ENCODE data around the gene ATP2C2.

The ATP2C2 gene

DNA sequence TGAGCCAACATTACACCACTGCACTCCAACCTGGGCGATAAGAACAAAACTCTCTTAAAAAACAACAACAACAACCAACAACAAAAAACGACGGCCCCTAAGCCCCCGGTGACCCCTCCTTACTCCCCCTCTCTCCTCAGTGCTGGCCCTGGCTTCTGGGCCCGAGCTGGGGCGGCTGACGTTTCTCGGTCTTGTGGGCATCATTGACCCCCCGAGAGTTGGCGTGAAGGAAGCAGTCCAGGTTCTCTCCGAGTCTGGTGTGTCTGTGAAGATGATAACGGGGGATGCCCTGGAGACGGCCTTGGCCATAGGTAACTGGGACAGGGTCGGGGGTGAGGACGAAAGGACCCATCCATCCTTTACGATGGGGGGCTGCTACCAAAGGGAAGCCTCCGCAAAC, 83.4 kb downstream of the ATP2C2 start:
- no peak for DNase-seq (ENCODE audit: low spot score)

DNA sequence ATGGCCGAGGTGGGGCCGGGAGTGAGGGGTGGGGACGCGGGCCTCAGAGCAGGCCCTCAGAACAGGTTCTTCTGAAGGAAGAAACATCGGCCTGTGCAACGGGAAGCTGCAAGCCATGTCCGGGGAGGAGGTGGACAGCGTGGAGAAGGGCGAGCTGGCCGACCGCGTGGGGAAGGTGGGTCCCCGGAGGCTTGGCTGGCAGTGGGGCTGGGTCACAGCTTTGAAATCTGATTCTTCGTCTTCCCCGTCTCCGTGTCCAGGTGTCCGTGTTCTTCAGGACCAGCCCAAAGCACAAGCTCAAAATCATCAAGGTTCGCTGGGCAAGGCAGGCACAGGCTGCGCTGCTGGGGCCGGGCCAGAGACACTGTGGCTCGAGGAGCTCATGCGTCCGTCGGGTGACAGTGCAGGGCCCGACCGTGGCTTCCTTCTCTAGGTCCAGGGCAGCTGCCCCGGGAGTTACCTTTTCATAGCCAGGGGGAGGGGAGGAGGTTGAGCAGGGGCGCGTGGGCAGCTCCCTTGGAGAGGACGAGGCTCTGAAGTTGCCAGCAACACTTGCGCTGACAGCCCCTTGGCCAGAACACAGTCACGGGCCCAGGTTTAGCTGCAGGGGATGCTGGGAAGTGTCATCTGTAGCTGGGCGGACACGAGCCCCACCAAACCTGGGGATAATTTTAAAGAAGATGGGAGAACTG, 84.9 kb downstream of the ATP2C2 start:
- no peak for DNase-seq (ENCODE audit: low spot score)

DNA sequence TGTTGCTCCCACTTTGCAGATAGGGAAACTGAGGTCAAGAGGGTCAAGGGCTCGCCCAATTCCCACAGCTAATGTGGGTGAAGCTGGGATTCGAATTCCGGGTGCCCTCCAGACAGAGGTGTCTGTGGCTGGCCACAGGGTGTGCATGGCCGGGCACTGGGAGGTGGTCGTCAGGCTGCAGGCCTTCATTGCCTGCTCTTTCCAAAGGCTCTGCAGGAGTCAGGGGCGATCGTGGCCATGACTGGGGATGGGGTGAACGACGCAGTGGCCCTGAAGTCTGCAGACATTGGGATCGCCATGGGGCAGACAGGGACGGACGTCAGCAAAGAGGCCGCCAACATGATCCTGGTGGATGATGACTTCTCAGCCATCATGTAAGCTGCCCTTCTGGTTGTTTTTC, 86.3 kb downstream of the ATP2C2 start:
- no peak for DNase-seq (ENCODE audit: low spot score)

DNA sequence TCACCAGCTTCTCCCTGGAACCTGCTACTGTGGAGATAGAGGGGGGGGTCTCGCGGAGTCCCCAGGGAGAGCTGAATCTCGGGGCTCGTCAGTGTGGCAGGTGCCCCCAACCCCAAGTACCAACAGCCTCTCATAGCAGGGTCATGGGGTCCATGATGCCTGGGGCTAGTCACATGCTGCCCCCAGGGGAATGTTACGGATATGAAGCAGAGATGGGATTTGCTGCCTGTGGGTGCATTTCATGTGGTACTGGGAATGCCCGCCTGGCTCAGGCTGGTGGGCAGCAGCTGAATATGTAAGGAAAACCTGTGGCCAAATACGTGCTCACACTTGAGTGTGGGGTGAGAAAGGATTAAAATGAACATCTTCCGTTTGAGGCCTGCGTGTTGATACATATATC, 86.7 kb downstream of the ATP2C2 start:
- DNase-seq (ENCODE audit: low spot score): no peak

DNA sequence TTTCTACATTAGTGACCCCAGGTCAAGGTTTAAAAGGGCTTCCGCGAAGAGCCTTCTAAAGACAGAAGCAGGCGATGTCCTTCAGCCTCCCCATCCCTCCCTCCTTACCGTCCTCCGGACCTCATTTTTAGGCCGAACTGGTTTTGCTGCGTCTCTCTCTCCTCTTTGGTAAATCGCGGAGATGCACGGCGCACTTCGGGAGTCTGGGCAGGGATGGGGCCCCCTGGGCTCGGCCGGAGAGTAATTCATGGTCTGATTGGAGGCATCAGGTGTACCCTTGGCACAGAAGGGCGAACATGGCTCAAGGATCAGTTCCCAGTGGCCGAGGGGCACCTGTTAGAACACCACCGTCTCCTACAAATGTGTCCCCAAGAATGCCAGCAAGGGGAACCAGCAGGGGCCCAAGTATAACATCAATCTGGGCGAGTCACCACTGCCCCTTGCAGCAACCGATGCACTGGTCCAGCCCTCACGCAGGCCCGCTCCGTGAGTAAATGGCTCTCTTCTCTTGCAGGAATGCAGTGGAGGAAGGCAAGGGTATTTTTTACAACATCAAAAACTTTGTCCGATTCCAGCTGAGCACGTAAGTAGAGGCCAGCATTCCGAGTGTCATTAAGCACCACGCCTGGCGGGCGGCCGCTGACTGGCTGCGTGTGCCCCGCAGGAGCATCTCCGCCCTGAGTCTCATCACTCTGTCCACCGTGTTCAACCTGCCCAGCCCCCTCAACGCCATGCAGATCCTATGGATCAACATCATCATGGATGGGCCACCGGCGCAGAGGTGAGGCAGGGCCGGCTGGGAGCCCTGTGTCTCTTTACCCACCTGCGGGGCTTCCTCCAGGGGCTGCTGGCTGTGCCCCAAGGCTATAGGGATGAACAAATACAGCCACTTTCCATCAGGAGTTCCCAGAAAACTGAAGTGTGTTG, 90.5 kb downstream of the ATP2C2 start:
- DNase-seq (ENCODE audit: low spot score): no peak

DNA sequence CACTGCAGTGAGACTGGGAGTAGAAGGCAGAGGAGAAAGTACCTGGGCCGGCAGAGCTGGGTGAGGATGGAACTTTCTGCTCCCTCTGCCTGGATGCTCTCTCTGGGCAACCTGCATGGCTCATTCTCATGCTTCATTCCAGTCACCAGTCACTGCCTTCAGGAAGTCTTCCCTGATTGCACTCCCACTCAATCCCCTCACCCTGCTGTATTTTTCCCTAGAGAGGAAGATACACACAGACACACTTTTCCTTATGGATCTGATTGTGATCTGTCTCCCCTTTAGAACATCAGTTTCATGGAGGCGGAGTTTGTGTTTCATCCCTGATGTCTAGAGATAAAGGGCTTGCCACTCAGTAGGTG, 91.2 kb downstream of the ATP2C2 start:
- no peak for DNase-seq (ENCODE audit: low spot score)

DNA sequence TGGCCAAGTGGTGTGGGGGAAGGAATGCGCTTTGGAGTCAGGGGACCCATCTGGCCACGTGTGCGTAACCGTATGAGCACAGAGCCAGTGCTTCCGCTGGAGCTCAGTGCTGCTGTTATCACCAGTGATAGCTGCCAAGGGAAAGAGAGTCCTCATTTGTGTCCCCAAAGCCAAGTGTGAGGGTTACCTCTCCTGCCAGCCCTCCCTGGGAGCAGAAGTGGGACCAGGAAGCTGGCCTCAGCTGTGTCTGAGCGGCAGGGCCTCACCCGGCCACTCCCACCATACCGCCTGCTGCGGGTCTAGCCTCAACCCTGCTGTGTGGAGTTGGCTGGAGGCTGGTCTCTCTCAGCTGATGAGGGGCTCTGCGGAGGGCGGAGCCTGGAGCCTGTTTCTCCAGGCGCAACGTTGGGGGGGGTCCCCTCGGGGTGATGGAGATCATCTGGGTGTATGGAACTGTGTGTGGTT, 91.6 kb downstream of the ATP2C2 start:
- DNase-seq (ENCODE audit: low spot score): no peak

DNA sequence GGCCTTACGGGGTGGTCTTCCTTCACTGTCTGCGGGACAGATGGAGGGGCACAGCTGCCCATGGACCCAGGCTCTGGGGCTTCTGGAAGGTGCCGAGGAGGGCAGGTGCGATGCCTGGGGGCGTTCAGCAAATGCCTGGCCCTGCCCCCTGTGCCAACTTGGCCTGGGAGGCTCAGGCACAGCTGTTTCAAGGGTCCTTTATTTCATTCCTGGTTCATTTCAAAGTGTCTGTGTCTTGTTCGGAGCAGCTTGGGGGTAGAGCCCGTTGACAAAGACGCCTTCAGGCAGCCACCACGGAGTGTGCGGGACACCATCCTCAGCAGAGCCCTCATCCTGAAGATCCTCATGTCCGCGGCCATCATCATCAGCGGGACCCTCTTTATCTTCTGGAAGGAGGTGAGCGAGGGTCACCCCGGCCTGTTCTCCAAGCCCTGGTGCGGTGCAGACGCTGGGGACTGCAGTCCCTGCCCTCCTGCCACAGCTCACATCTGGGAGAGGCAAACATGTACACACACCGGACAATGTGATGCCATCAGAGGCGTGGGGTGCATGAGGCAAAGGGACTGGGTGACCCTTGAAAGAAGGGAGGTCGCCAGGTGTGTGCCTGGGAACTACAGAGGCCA, 92.2 kb downstream of the ATP2C2 start:
- DNase-seq (ENCODE audit: low spot score): no peak

DNA sequence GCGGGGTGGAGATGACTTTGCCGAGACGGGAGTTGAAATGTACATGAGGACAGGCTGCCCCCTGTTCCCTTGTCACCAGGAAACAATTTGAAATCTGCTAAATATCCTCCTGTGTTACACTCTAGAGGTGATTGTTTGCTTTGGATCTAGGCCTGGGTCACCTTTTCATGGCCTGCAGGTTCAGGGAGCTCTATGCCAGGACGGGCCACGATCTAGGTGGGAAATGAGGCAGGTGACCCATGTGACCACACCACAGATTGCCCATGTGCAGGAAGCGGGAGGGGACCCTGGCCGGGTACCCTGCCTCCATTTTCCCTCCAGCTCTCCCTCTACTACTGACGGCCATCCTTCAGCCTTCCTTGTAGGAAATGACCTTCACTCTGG, 92.7 kb downstream of the ATP2C2 start:
- DNase-seq (ENCODE audit: low spot score): no peak

DNA sequence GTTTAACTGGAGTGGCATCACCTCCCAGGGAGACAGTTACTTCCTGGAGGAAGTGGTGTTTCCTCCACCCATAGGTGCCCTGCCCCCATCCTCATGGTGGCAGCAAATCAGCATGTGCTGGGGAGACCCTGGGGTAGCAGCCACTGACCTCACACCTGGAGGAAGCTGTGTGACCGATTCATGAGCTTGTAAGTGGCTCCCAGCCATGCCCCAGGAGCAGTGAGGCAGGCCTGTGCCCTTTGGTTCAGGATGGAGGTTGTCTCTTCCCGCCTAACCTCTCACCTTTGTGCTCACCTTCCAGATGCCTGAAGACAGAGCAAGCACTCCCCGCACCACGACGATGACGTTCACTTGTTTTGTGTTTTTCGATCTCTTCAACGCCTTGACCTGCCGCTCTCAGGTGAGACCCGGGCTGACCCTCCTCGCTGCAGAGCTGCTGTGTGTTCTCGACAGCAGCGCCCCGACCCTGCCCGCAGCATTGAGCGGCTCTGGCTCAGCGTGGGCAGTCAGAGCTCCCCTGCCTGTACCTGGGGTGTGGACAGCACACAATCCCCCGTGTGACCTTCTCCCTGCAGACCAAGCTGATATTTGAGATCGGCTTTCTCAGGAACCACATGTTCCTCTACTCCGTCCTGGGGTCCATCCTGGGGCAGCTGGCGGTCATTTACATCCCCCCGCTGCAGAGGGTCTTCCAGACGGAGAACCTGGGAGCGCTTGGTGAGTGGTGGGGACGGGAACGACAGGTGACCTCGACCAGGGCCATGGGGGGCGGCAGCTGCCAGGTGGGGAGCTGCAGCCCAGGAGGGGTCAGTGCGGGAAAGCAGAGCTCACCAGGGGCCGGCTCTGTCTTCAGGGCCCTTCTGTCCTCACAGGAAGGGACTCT, 93.3 kb downstream of the ATP2C2 start:
- DNase-seq (ENCODE audit: low spot score): no peak

DNA sequence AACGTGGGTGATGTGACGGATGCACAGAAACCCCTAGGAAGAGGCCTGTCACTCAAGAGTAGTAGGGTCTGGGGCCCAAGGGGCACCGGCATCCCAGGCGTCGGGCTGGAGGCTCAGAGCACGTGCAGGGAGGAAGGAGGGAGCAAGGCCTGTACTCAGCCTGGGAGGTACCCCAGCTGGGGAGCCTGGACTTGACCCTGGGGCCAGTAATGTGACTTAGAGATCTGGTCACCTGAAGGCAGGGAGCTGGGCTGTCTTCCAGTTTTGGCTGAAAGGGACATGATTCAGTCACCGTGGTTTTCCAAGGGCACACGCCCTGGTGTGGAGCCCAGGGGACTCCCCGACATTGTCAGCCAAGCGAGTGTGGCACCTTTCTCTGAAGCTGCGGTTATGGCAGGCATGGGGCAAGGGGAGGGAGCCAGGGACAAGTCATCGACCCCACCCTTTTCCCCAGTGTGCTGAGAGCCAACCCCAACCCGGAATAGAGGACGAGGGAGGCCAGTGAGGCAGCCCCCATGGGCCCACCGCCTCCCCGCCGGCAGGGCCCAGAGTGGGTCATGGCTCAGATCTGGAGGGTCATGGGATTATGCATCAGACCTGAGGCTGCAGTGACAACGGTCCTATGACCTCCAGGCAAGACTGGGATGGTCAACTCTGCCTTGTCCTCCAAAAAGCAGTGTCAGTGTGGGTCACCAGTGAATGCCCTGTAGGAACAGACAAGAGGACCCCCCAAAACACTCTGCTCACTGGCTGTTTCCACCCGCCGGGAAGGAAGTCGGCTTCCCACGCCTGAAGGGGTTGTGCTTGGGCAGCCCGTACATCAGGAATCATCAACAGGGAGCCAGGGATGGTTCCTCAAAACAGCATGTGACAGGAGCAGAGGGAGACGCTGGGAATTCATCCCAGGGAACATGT, 94.2 kb downstream of the ATP2C2 start:
- no peak for DNase-seq (ENCODE audit: low spot score)

DNA sequence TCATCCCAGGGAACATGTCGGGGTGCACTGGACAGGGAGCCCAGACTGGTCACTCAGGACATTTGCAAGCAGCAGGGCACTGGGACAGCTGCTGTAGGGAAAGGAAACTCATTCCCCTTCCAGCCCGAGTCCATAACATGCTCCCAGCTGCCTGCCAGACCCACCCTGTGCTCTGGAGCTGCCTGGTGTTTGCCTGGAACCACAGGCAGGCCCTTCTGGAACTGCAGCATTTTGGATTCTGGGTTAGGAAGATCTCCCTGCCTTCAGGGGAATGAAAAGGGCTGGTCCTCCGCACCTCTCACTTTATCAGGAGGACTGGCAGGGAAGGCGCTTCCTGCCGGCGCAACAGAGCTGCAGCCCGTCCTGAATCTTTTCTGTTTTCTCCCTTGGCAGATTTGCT, 94.9 kb downstream of the ATP2C2 start:
- DNase-seq (ENCODE audit: low spot score): no peak

DNA sequence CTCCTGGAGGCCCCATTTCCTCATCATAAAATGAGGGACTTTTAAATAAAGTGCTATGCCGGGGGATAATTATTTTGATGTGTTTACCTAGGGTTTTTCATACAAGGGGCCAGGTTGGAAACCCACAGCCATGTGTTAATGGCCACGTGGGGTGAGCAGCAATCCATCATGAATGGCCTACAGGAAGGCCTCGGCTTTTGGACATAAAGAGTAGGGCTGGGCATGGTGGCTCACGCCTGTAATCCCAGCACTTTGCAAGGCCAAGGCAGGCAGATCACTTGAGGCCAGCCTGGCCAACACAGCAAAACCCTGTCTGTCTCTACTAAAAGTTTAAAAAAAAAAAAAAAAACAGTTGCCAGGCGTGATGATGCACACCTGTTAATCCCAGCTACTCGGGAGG, 95.8 kb downstream of the ATP2C2 start:
- no peak for DNase-seq (ENCODE audit: low spot score)

DNA sequence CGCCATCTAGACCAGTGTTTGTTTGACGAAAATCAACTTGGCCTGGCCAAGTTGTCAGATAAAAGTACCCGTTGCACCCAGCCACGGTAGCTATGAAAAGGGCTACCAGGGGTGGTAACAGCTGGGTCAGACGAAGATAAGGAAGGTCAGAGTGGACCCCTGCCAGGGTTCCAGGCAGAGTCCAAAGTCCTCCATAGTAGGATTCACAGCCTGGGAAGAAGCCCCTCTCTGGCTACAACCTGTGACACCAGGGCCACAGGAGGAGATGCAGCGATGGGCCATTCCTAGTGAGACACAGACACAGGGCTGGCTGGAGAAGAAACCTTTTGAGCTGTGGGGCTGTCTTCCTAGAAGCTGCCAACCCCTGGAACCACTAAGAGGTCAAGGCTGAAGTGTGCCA, 96.8 kb downstream of the ATP2C2 start:
- DNase-seq (ENCODE audit: low spot score): no peak

DNA sequence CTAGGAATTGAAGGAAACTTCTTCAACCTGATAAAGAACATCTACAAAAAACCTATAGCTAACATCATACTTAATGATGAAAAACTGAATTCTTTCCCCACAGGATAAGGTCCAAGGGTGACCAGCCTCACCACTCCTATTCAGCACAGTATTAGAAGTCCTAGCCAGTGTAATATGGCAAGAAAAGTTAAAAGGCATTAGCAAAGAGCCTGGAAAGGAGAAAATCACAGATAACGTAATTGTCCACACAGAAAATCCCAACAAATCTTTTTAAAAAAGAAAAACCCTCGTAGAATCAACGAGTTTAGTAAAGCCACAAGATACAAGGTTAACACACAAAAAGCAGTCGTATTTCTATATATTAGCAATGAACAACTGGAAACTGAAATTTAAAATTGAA, 98.4 kb downstream of the ATP2C2 start:
- no peak for DNase-seq (ENCODE audit: low spot score)

DNA sequence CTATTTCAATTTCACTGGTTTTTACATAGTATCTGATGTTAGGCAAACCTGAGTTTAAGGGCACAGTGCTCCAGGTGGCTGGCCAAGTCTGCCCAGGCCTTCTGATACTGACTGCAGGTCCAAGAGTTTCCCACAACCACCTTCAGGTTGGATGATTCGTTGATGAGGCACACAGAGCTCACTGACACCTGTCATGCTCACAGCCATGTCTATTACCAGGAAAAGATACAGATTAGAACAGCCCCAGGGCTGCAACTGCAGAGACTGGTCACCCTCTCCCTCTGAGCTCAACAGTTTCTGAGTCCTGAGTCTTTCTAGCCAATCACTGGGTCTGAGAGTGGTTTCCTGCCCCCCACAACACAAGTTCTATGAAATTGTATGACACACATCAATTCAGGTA, 98.9 kb downstream of the ATP2C2 start:
- DNase-seq (ENCODE audit: low spot score): no peak

DNA sequence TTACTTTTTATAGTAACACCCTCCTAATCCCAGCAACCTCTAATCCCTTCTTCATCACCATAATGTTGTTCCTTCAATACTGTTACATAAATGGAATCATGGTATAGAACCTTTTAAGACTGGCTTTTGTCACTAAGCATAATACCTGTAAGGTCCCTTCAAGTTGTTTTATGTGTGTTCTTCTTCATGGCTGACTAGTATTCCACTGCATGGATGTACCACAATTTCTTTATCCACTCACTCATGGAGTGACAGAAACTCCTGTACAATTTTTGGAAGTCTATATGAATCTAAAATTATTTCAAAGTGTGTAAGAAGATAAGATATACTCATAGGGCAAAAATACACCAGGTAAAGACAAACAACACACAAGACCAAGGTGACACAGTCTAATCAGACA, 99.4 kb downstream of the ATP2C2 start:
- DNase-seq (ENCODE audit: low spot score): no peak

DNA sequence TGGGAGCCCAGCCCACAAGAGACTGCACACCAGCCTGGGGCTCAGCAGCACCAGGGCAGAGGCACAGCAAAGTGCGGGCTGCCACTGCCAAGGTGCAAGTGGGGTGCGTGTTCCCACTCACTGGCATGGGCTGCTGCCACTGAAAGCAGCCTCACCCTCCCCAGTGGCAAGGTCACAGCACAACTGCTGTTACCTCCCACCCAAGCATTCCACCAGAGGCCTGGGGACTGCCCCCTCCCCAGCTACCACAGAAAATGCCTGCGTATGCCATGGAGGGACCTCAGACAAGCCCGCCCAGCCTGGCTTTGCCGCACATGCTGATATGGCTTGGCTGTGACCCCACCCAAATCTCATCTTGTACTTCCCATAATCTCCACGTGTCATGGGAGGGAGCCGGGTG, 103.0 kb downstream of the ATP2C2 start:
- no peak for DNase-seq (ENCODE audit: low spot score)

DNA sequence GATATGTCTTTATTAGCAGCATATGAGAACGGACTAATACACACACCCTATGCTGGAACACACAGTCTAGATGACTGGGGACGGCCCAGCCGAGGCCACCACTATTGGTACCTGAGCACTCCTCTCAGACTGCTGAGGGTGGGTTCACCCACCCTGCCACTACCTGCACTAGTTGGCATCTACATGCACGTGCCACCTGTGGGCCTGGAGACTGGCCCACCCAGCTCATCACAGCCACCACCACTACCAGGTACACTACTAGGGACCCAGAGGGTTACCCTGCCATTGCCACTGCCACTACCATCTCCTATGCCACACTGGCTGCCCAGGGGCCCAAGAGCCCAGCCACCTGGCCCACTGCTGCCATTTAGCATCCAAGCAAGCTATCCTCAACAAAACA, 103.6 kb downstream of the ATP2C2 start:
- DNase-seq (ENCODE audit: low spot score): no peak

DNA sequence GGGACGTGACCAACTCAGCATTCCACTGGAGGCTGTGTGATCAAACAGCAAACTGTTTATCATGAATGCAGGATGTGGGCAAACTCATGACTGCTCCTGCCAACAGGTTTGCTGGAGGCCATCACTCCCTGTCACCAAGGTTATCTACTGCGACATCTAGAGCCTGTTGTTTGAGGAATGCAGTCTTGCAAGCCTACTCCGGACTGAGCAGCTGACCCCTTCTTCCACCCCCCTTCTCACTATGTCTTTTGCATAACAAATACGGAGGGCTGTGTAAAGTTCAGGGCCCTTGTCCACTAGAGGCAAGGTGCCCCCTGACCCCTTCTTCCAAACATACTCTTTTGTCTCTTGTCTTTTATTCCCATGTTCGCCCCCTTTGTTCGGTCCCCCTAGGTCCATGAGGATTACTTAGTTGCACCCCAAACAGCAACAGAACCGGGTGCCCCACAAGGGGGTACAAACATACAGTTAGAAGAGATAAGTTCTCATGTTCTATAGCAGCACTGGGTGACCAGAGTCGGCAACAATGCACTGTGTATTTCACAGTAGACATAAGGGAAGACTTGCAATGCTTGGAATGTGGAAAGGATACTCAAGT, 107.4 kb downstream of the ATP2C2 start:
- no peak for DNase-seq (ENCODE audit: low spot score)

DNA sequence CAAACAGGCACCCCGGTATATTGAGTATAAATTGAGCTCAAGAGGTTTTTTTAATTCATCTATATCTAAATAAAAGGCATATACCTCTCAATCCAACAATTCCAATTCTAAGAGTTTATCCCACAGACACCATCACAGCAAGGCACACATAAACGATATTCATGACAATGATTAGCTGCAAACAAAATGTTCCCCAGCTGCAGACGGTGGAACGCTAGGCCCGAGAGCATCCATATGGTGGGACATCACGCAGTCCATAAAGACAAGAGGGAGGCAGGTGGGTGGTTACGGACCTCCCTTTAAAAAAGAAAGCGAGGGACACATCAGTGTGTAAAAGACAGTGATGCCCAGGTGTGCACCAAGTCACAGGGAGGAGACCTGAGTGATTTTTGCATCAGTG, 108.1 kb downstream of the ATP2C2 start:
- no peak for DNase-seq (ENCODE audit: low spot score)
